Right atrium auricular region (tissue), 2 donors: ENCODE data around the gene PTPRN2. TPM values are rescaled to one million over a fixed set of nuclear protein-coding genes. Genes with fewer than 3 reads are reported as not detected.

Source experiments
- DNase-seq: peaks from one replicate; pipeline ENCODE4 v3.0.0-alpha.2; 2019; ENCODE audit warnings: low spot score
- H3K27ac ChIP-seq, 2 donors: fragments of 200-600 bp; sonication (generic); 1 replicate in 1 of 2; 2 replicates in 1 of 2; pipeline ENCODE4 v1.5.1; 2016 to 2019
- H3K27me3 ChIP-seq, 2 donors: fragments of 200-600 bp; sonication (generic); one replicate each; pipeline versions ENCODE4 v1.5.1 to v1.6.0; 2017 to 2019
- H3K36me3 ChIP-seq: fragments of 200-600 bp; sonication (generic); one replicate; pipeline ENCODE4 v1.5.1; 2016
- H3K4me1 ChIP-seq, 2 donors: fragments of 200-600 bp; sonication (generic); one replicate each; pipeline versions ENCODE4 v1.5.1 to v1.6.0; 2017 to 2019
- H3K4me3 ChIP-seq, 2 donors: fragments of 200-600 bp; sonication (generic); 1 replicate in 1 of 2; 2 replicates in 1 of 2; pipeline ENCODE4 v1.5.1; 2017 to 2019; ENCODE audit warnings: mild to moderate bottlenecking in 1 of 2, moderate library complexity in 1 of 2
- H3K9me3 ChIP-seq, 2 donors: fragments of 200-600 bp; sonication (generic); one replicate each; pipeline ENCODE4 v1.5.1; 2019
- CTCF ChIP-seq, 2 donors: fragments of 200-600 bp; sonication (generic); IDR thresholded peaks; one replicate each; pipeline ENCODE4 v1.5.1; 2019; ENCODE audit warnings: antibody characterized with exemption in 2 of 2
- total RNA-seq, 2 donors: library from RNA; depleted of rRNA; stranded (reverse); fragments of >200 nt; gene quantifications; one replicate each; pipeline ENCODE4 v1.1.0, GENCODE V29; 2016

The PTPRN2 gene
- total RNA-seq, 2 donors from 2014 or later = 2.6 to 2.7 TPM

GRCh38 chr7:158024881-158025280, 562.7 kb downstream of the PTPRN2 start:
- peak; percentile 11 for DNase-seq
- Histone ChIP-seq H3K9me3 (no peaks in the 10 kb centered on the region), H3K27me3 (no peaks in the 10 kb centered on the region), H3K4me3 (no peak overlapping the region), H3K27ac (no peak overlapping the region), H3K4me1 (no peaks in the 10 kb centered on the region), H3K36me3 (no peaks in the 10 kb centered on the region)
- TF ChIP-seq CTCF (IDR thresholded peaks at IDR 0.05) = no peak

GRCh38 chr7:158024351-158024715, 563.3 kb downstream of the PTPRN2 start:
- no peak overlapping the region for H3K4me3 ChIP-seq

GRCh38 chr7:158023681-158024350, 563.8 kb downstream of the PTPRN2 start:
- no peaks in the 10 kb centered on the region for H3K4me1 ChIP-seq
- no peak for TF ChIP-seq CTCF (IDR thresholded peaks at IDR 0.05)
- H3K4me3 ChIP-seq = no peak overlapping the region
- no peaks in the 10 kb centered on the region for H3K36me3 ChIP-seq
- DNase-seq = peak; percentile 51
- no peaks in the 10 kb centered on the region for H3K27me3 ChIP-seq
- H3K27ac ChIP-seq = no peak overlapping the region
- no peaks in the 10 kb centered on the region for H3K9me3 ChIP-seq

More at GRCh38 chr7:158024351-158024715, 563.3 kb downstream of the PTPRN2 start:
- H3K27me3 ChIP-seq = no peaks in the 10 kb centered on the region
- H3K27ac ChIP-seq = no peak overlapping the region
- no peaks in the 10 kb centered on the region for H3K36me3 ChIP-seq
- no peak for TF ChIP-seq CTCF (IDR thresholded peaks at IDR 0.05)
- no peaks in the 10 kb centered on the region for H3K9me3 ChIP-seq
- peak; percentile 55 for DNase-seq
- H3K4me1 ChIP-seq = no peaks in the 10 kb centered on the region

GRCh38 chr7:158023157-158023556, 564.5 kb downstream of the PTPRN2 start:
- no peaks in the 10 kb centered on the region for H3K27me3 ChIP-seq
- H3K4me3 ChIP-seq = no peak overlapping the region
- H3K27ac ChIP-seq = no peak overlapping the region
- DNase-seq = peak; percentile 51
- no peak for TF ChIP-seq CTCF (IDR thresholded peaks at IDR 0.05)
- H3K9me3 ChIP-seq = no peaks in the 10 kb centered on the region
- no peaks in the 10 kb centered on the region for H3K36me3 ChIP-seq
- no peaks in the 10 kb centered on the region for H3K4me1 ChIP-seq

- DNase-seq = no peak
- TF ChIP-seq CTCF (IDR thresholded peaks at IDR 0.05) = no peak
- Histone ChIP-seq H3K4me3 (no peak overlapping the region), H3K27me3 (no peaks in the 10 kb centered on the region), H3K27ac (no peak overlapping the region), H3K4me1 (no peaks in the 10 kb centered on the region), H3K9me3 (no peaks in the 10 kb centered on the region), H3K36me3 (no peaks in the 10 kb centered on the region)
These were observed 565.0 kb downstream of the PTPRN2 start for GRCh38 chr7:158022601-158023000.

- no peaks in the 10 kb centered on the region for H3K27me3 ChIP-seq
- no peaks in the 10 kb centered on the region for H3K36me3 ChIP-seq
- H3K4me1 ChIP-seq = peaks cover 0 to under 1% of the 10 kb centered on the region in 2 donors
- no peaks in the 10 kb centered on the region for H3K9me3 ChIP-seq
- no peak overlapping the region for H3K4me3 ChIP-seq
- no peak for DNase-seq
- TF ChIP-seq CTCF (IDR thresholded peaks at IDR 0.05) = no peak
- no peak overlapping the region for H3K27ac ChIP-seq
These were observed 565.8 kb downstream of the PTPRN2 start for GRCh38 chr7:158021836-158022235.
